ENCODE results near the gene BRINP1.

The BRINP1 gene

DNA sequence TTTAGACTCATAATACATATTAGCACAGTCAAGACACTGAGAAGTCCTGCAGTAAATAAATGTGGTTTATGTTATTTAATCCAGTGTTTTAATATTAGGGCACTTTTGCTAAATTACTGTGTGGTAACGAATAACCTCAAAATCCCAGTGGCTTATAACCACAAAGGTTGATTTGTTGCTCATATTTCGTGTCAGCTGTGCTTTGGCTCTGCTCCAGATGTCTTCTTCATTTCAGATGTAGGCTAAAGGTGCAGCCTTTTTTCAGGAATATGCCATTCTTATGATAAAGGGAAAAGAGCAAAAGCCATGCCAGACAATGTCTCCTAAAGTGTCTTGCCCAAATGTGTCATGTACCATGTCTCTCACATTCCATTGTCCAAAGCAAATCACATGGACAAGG is 144.8 kb downstream of the BRINP1 start:
- Histone ChIP-seq H3K27ac (no peak overlapping the region), H3K27me3 (ENCODE audit: insufficient read depth, low read depth, severe bottlenecking) (no peaks in the 10 kb centered on the region), H3K36me3 (no peaks in the 10 kb centered on the region), H3K9me3 (ENCODE audit: severe bottlenecking) (no peaks in the 10 kb centered on the region), H3K4me3 (ENCODE audit: low read depth, low read length) (no peak overlapping the region)
- TF ChIP-seq, protein P1, sequence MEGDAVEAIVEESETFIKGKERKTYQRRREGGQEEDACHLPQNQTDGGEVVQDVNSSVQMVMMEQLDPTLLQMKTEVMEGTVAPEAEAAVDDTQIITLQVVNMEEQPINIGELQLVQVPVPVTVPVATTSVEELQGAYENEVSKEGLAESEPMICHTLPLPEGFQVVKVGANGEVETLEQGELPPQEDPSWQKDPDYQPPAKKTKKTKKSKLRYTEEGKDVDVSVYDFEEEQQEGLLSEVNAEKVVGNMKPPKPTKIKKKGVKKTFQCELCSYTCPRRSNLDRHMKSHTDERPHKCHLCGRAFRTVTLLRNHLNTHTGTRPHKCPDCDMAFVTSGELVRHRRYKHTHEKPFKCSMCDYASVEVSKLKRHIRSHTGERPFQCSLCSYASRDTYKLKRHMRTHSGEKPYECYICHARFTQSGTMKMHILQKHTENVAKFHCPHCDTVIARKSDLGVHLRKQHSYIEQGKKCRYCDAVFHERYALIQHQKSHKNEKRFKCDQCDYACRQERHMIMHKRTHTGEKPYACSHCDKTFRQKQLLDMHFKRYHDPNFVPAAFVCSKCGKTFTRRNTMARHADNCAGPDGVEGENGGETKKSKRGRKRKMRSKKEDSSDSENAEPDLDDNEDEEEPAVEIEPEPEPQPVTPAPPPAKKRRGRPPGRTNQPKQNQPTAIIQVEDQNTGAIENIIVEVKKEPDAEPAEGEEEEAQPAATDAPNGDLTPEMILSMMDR (IDR thresholded peaks at IDR 0.05; ENCODE audit: low read depth, low read length) = no peak
- no peak for DNase-seq

DNA sequence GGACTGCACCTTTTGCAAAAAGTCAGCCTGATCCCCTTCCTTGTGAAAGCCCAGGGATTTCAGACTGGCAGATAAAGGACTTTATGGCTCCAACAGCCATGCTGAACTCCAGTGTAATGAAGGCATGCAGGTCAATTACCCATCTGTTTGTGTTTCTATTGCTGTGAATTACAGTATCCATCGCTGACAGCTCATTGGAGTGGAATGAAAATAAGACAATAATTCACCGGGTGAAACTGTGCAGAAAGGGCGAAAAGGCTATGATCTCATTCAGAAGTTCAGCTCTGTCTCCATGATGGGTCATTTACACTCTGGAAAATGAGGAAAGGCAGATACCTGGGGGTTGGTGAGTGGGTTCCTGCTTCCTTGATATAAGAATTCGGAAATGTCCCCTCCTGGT is 148.0 kb downstream of the BRINP1 start:
- Histone ChIP-seq H3K4me3 (ENCODE audit: low read depth, low read length) (no peak overlapping the region), H3K36me3 (no peaks in the 10 kb centered on the region), H3K27me3 (ENCODE audit: insufficient read depth, low read depth, severe bottlenecking) (no peaks in the 10 kb centered on the region), H3K27ac (no peak overlapping the region), H3K9me3 (ENCODE audit: severe bottlenecking) (no peaks in the 10 kb centered on the region)
- TF ChIP-seq, protein P1 (IDR thresholded peaks at IDR 0.05; ENCODE audit: low read depth, low read length) = no peak
- no peak for DNase-seq

DNA sequence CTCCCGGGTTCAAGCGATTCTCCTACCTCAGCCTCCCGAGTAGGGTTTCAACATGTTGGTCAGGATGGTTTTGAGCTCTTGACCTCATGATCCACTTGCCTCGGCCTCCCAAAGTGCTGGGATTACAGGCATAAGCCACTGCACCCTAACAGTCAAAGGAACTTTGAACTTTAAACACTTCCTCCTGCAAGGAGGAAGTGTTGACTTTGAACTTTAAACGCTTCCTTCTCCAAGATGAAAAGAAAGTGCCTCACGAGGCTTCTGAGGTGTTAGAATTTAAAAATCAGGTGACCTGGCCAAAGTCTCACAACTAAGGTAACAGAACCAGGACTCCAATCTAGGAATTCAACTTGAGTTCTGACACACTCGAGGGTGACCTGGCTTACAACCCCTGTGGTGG is 150.9 kb downstream of the BRINP1 start:
- H3K27ac ChIP-seq = no peak overlapping the region
- H3K27me3 ChIP-seq (ENCODE audit: insufficient read depth, low read depth, severe bottlenecking) = no peaks in the 10 kb centered on the region
- no peak for DNase-seq
- no peaks in the 10 kb centered on the region for H3K9me3 ChIP-seq (ENCODE audit: severe bottlenecking)
- no peaks in the 10 kb centered on the region for H3K36me3 ChIP-seq
- H3K4me3 ChIP-seq (ENCODE audit: low read depth, low read length) = no peak overlapping the region
- TF ChIP-seq, protein P1 (IDR thresholded peaks at IDR 0.05; ENCODE audit: low read depth, low read length) = no peak

DNA sequence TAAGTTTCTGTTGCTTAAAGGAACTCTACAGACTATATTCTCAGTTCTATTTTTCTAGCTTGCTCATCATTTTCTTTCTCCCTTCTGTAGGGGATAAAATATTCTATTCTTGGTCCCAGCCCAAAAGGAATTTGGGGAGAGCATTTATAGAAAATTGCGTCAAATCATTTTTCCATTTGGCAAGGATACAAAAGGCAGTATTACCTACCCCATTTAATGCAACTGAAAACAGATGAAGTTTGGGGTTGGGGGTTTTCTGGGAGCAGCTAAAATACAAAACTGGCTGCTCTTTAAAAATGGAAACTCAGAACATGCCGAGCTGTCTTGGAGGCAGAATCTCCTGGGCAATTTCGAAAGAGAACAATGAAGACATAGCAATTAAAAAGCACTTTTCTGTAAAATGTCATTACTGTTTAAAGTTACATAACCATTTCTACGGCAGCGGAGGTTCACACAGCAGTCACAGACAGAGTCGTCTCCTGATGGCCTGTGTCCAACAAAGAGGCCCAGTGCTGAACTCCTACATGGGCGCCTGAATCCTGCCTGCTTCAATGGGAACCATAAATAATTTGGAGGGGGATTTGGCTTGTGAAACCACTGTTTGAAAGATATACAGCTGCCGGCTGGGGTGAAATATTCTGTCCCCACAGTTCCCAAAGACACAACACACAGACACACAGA is 152.4 kb downstream of the BRINP1 start:
- no peaks in the 10 kb centered on the region for H3K9me3 ChIP-seq (ENCODE audit: severe bottlenecking)
- H3K27me3 ChIP-seq (ENCODE audit: insufficient read depth, low read depth, severe bottlenecking) = no peaks in the 10 kb centered on the region
- TF ChIP-seq, protein P1 (IDR thresholded peaks at IDR 0.05; ENCODE audit: low read depth, low read length) = no peak
- no peaks in the 10 kb centered on the region for H3K36me3 ChIP-seq
- no peak for DNase-seq
- H3K4me3 ChIP-seq (ENCODE audit: low read depth, low read length) = no peak overlapping the region
- no peak overlapping the region for H3K27ac ChIP-seq

DNA sequence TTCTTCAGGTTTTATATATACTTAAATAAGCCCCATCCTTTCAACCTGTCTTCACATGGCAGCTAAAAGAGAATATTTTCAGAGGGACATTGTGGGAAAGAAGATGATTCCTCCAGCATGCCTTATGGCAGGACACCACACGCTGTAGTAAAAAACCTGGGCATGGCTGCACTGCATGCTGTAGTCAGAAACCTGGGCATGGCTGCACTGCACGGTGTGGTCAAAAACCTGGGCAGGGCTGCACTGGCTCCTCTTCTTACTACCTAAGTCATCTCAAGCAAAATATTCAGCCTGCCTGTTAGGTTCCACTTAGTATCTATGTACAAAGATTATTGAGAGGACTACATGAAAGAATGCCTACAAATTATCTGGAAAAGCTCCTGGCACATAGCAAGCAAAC is 153.6 kb downstream of the BRINP1 start:
- no peaks in the 10 kb centered on the region for H3K9me3 ChIP-seq (ENCODE audit: severe bottlenecking)
- H3K36me3 ChIP-seq = no peaks in the 10 kb centered on the region
- TF ChIP-seq, protein P1 (IDR thresholded peaks at IDR 0.05; ENCODE audit: low read depth, low read length) = no peak
- H3K4me3 ChIP-seq (ENCODE audit: low read depth, low read length) = no peak overlapping the region
- no peak for DNase-seq
- H3K27ac ChIP-seq = no peak overlapping the region
- no peaks in the 10 kb centered on the region for H3K27me3 ChIP-seq (ENCODE audit: insufficient read depth, low read depth, severe bottlenecking)

DNA sequence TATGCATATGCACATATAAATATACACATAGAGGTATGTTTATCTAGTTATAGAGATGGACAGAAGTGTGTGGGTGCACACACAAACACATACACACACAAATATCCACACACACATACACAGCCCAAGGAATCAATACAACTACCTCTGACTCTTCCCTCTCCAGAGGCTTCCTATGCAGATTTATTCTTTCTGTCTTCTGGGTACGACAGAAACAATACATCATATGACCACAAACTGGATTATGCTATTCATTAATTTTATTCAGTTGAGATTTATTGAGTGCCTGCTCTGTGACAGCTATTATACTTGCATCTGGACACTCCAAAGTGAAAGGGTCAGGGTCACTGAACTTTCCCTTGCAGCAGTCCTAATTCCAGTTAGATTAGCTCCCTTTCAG is 155.8 kb downstream of the BRINP1 start:
- TF ChIP-seq, protein P1 (IDR thresholded peaks at IDR 0.05; ENCODE audit: low read depth, low read length) = no peak
- no peaks in the 10 kb centered on the region for H3K36me3 ChIP-seq

More for the DNA sequence above, 155.8 kb downstream of the BRINP1 start:
- no peak overlapping the region for H3K27ac ChIP-seq
- no peak overlapping the region for H3K4me3 ChIP-seq (ENCODE audit: low read depth, low read length)
- H3K27me3 ChIP-seq (ENCODE audit: insufficient read depth, low read depth, severe bottlenecking) = no peaks in the 10 kb centered on the region
- DNase-seq = no peak
- no peaks in the 10 kb centered on the region for H3K9me3 ChIP-seq (ENCODE audit: severe bottlenecking)

Data from WERI-Rb-1 (cell line).